K562 (cell line): ENCODE measurements around the gene ADK.

Experiments
- ELF2 ChIP-seq: fragments of 250-450 bp; sonication (Bioruptor Pico); IDR thresholded peaks from 2 replicates; pipeline ENCODE4 v1.5.0; 2021; ENCODE audit warnings: mild to moderate bottlenecking
- MCM3 ChIP-seq: fragments of 450-650 bp; IDR thresholded peaks from 2 replicates; pipeline ENCODE4 v1.6.1; 2016
- MNT ChIP-seq, 2 experiments: fragments of 450-650 bp; conservative IDR thresholded peaks; 2 replicates each; pipeline ENCODE4 v1.6.1; 2017; ENCODE audit warnings: mild to moderate bottlenecking in 2 of 2, moderate library complexity in 2 of 2
- SREBF1 ChIP-seq: fragments of 150-350 bp; IDR thresholded peaks from 2 replicates; pipeline ENCODE4 v1.6.1; 2014; ENCODE audit warnings: antibody characterized with exemption, low read depth, low read length, borderline replicate concordance

GRCh38 chr10:74640134-74640921 lies 489.3 kb downstream of the ADK start:
- TF ChIP-seq ELF2: no peak
- TF ChIP-seq SREBF1: no peak
- no peak for TF ChIP-seq MNT (conservative IDR thresholded peaks at IDR 0.05)
- TF ChIP-seq MCM3: no peak
